CD8-positive, alpha-beta memory T cell (primary cell): Measurements from ENCODE around the gene MUSTN1. TPM values are rescaled to one million over a fixed set of nuclear protein-coding genes. Genes with fewer than 3 reads are reported as not detected.

ENCODE experiments used
- CTCF ChIA-PET: fragments of 350-600 bp; sonication (Branson Sonifier 250); formaldehyde crosslinking; loops from one replicate; lab custom pipeline; 2021; ENCODE audit warnings: antibody characterized with exemption; lab: Charles Lee
- POLR2A ChIA-PET: fragments of 350-600 bp; sonication (Branson Sonifier 250); formaldehyde crosslinking; loops from one replicate; lab custom pipeline; 2021; ENCODE audit warnings: antibody characterized with exemption; lab: Charles Lee
- DNase-seq, 5 donors: peaks; one replicate each; pipeline versions ENCODE4 v3.0.0 to v3.0.0-alpha.2; 2020 to 2022; ENCODE audit warnings: mixed read lengths in 1 of 5
- H3K27ac ChIP-seq: one replicate; pipeline ENCODE4 v1.7.0; 2013; ENCODE audit warnings: low read depth, mild to moderate bottlenecking, low read length, moderate library complexity
- H3K27me3 ChIP-seq: 2 replicates; pipeline ENCODE4 v1.7.0; 2013; ENCODE audit warnings: low read length, mild to moderate bottlenecking; ENCODE audit not compliant: insufficient read depth, poor library complexity, severe bottlenecking
- H3K36me3 ChIP-seq: 2 replicates; pipeline ENCODE4 v1.7.0; 2013; ENCODE audit warnings: mild to moderate bottlenecking, low read length, moderate library complexity; ENCODE audit not compliant: insufficient read depth
- H3K4me1 ChIP-seq: 2 replicates; pipeline ENCODE4 v1.7.0; 2013; ENCODE audit warnings: mild to moderate bottlenecking, low read length, moderate library complexity; ENCODE audit not compliant: insufficient read depth
- H3K4me3 ChIP-seq: 2 replicates; pipeline ENCODE4 v1.7.0; 2013; ENCODE audit warnings: mild to moderate bottlenecking, low read length
- H3K9me3 ChIP-seq: 2 replicates; pipeline ENCODE4 v1.7.0; 2013; ENCODE audit warnings: mild to moderate bottlenecking, low read length
- H3K27ac Mint-ChIP-seq, 8 donors: one replicate each; pipeline ENCODE4 v1.8.0; 2020 to 2021; ENCODE audit warnings: mixed read lengths in 8 of 8, mild to moderate bottlenecking in 6 of 8, inconsistent platforms in 3 of 8, moderate library complexity in 3 of 8
- H3K27me3 Mint-ChIP-seq, 2 donors: one replicate each; pipeline ENCODE4 v1.8.0; 2020 to 2021; ENCODE audit warnings: mixed read lengths in 2 of 2, mild to moderate bottlenecking in 1 of 2, moderate library complexity in 1 of 2
- H3K36me3 Mint-ChIP-seq, 3 donors: one replicate each; pipeline ENCODE4 v1.8.0; 2020 to 2021; ENCODE audit warnings: mixed read lengths in 3 of 3, inconsistent platforms in 1 of 3, mild to moderate bottlenecking in 1 of 3
- H3K4me1 Mint-ChIP-seq, 3 donors: one replicate each; pipeline ENCODE4 v1.8.0; 2020 to 2021; ENCODE audit warnings: mixed read lengths in 3 of 3, inconsistent platforms in 1 of 3, mild to moderate bottlenecking in 1 of 3
- H3K4me3 Mint-ChIP-seq, 7 donors: one replicate each; pipeline ENCODE4 v1.8.0; 2020 to 2021; ENCODE audit warnings: mixed read lengths in 7 of 7, mild to moderate bottlenecking in 6 of 7, moderate library complexity in 4 of 7, inconsistent platforms in 2 of 7
- H3K9me3 Mint-ChIP-seq, 5 donors: one replicate each; pipeline ENCODE4 v1.8.0; 2020 to 2022; ENCODE audit warnings: mixed read lengths in 5 of 5, mild to moderate bottlenecking in 3 of 5, moderate library complexity in 2 of 5, inconsistent platforms in 1 of 5
- polyA plus RNA-seq: library from polyadenylated mRNA; unstranded; fragments of 300-500 nt; fragmentation: Illumina TruSeq; gene quantifications from one replicate; pipeline ENCODE4 v1.2.3, GENCODE V29; 2021
- total RNA-seq, 2 experiments: library from RNA; stranded (reverse); gene quantifications; one replicate each; pipeline ENCODE4 v1.2.3, GENCODE V29; 2021

MUSTN1 gene
- total and polyA plus RNA-seq, 3 experiments from 2014 or later: 0.79 to 1.5 TPM; not detected in 1

GRCh38 chr3:52851348-52851747 lies 16.5 kb upstream of the MUSTN1 start:
- peak in 1 of 5 donors; percentile 27 for DNase-seq
- peaks cover 5% of the 10 kb centered on the region for H3K36me3 ChIP-seq
- peaks cover 0 to 2% (median 0%) of the 10 kb centered on the region in 3 donors for H3K4me1 Mint-ChIP-seq
- CTCF ChIA-PET: interaction anchor here (0.7 to 1.2 kb wide), 2 partner anchors 79 to 221 kb away, joined by 3 to 4 read pairs; no protein-coding TSS in a partner anchor
- H3K9me3 Mint-ChIP-seq: no peaks in the 10 kb centered on the region
- H3K27ac ChIP-seq: no peak overlapping the region
- peaks cover 4 to 91% (median 14%) of the 10 kb centered on the region in 3 donors for H3K36me3 Mint-ChIP-seq
- H3K27me3 Mint-ChIP-seq: peaks cover 0 to 2% of the 10 kb centered on the region in 2 donors
- no peak overlapping the region for H3K4me3 Mint-ChIP-seq
- no peak overlapping the region for H3K27ac Mint-ChIP-seq
- H3K9me3 ChIP-seq: no peaks in the 10 kb centered on the region
- H3K4me1 ChIP-seq: no peaks in the 10 kb centered on the region
- POLR2A ChIA-PET: no interaction called here
- no peak overlapping the region for H3K4me3 ChIP-seq
- H3K27me3 ChIP-seq: no peaks in the 10 kb centered on the region

GRCh38 chr3:52849656-52850055 lies 14.8 kb upstream of the MUSTN1 start:
- H3K36me3 ChIP-seq: peaks cover 5% of the 10 kb centered on the region
- H3K27me3 ChIP-seq: no peaks in the 10 kb centered on the region
- POLR2A ChIA-PET: no interaction called here
- H3K4me3 Mint-ChIP-seq: no peak overlapping the region
- no peaks in the 10 kb centered on the region for H3K4me1 ChIP-seq
- H3K27me3 Mint-ChIP-seq: peaks cover 0 to 2% of the 10 kb centered on the region in 2 donors
- peaks cover 5 to 80% (median 10%) of the 10 kb centered on the region in 3 donors for H3K36me3 Mint-ChIP-seq
- H3K4me3 ChIP-seq: no peak overlapping the region
- peak overlapping the region in 1 of 8 donors; percentile 55 for H3K27ac Mint-ChIP-seq
- no peak for DNase-seq
- H3K9me3 ChIP-seq: no peaks in the 10 kb centered on the region
- CTCF ChIA-PET: interaction anchor here (1.5 to 1.7 kb wide), 2 partner anchors 43 to 347 kb away, joined by 3 to 5 read pairs; no protein-coding TSS in a partner anchor
- no peaks in the 10 kb centered on the region for H3K9me3 Mint-ChIP-seq
- H3K27ac ChIP-seq: no peak overlapping the region
- no peaks in the 10 kb centered on the region for H3K4me1 Mint-ChIP-seq

- H3K27me3 ChIP-seq: no peaks in the 10 kb centered on the region
- H3K9me3 Mint-ChIP-seq: no peaks in the 10 kb centered on the region
- ChIA-PET CTCF (interaction anchor here (1.5 to 1.7 kb wide), 2 partner anchors 44 to 348 kb away, joined by 3 to 5 read pairs; no protein-coding TSS in a partner anchor), POLR2A (no interaction called here)
- H3K27ac Mint-ChIP-seq: peak overlapping the region in 1 of 8 donors; percentile 64
- no peak overlapping the region for H3K27ac ChIP-seq
- H3K36me3 ChIP-seq: peaks cover 5% of the 10 kb centered on the region
- H3K4me1 Mint-ChIP-seq: no peaks in the 10 kb centered on the region
- no peak overlapping the region for H3K4me3 Mint-ChIP-seq
- no peaks in the 10 kb centered on the region for H3K4me1 ChIP-seq
- H3K9me3 ChIP-seq: no peaks in the 10 kb centered on the region
- no peak for DNase-seq
- peaks cover 0 to 2% of the 10 kb centered on the region in 2 donors for H3K27me3 Mint-ChIP-seq
- peaks cover 10 to 81% (median 12%) of the 10 kb centered on the region in 3 donors for H3K36me3 Mint-ChIP-seq
- no peak overlapping the region for H3K4me3 ChIP-seq
Measured at GRCh38 chr3:52848617-52849016, 13.8 kb upstream of the MUSTN1 start.

GRCh38 chr3:52847726-52848125 lies 12.9 kb upstream of the MUSTN1 start:
- Histone ChIP-seq H3K27me3 (no peaks in the 10 kb centered on the region), H3K9me3 (no peaks in the 10 kb centered on the region), H3K4me3 (no peak overlapping the region), H3K36me3 (peaks cover 10% of the 10 kb centered on the region), H3K4me1 (no peaks in the 10 kb centered on the region), H3K27ac (no peak overlapping the region)
- Mint-ChIP-seq H3K4me3 (no peak overlapping the region), H3K9me3 (no peaks in the 10 kb centered on the region), H3K36me3 (peaks cover 10 to 80% (median 12%) of the 10 kb centered on the region in 3 donors), H3K27me3 (peaks cover 0 to 2% of the 10 kb centered on the region in 2 donors), H3K27ac (peak overlapping the region in 1 of 8 donors; percentile 54), H3K4me1 (no peaks in the 10 kb centered on the region)
- CTCF ChIA-PET: no interaction called here
- no peak for DNase-seq
- POLR2A ChIA-PET: no interaction called here

- no peaks in the 10 kb centered on the region for H3K9me3 Mint-ChIP-seq
- no peak overlapping the region for H3K4me3 Mint-ChIP-seq
- ChIA-PET POLR2A (no interaction called here), CTCF (interaction anchor here (2.1 kb wide), 1 partner anchor 10 kb away, joined by 6 read pairs; no protein-coding TSS in a partner anchor)
- peaks cover 0 to 4% of the 10 kb centered on the region in 2 donors for H3K27me3 Mint-ChIP-seq
- H3K27me3 ChIP-seq: no peaks in the 10 kb centered on the region
- no peak overlapping the region for H3K4me3 ChIP-seq
- peaks cover 10 to 80% (median 12%) of the 10 kb centered on the region in 3 donors for H3K36me3 Mint-ChIP-seq
- no peak for DNase-seq
- H3K27ac ChIP-seq: no peak overlapping the region
- H3K27ac Mint-ChIP-seq: no peak overlapping the region
- H3K4me1 Mint-ChIP-seq: no peaks in the 10 kb centered on the region
- no peaks in the 10 kb centered on the region for H3K9me3 ChIP-seq
- H3K36me3 ChIP-seq: peaks cover 11% of the 10 kb centered on the region
- no peaks in the 10 kb centered on the region for H3K4me1 ChIP-seq
Measured at GRCh38 chr3:52847241-52847640, 12.4 kb upstream of the MUSTN1 start.

- Histone ChIP-seq H3K9me3 (no peaks in the 10 kb centered on the region), H3K27me3 (no peaks in the 10 kb centered on the region), H3K4me3 (no peak overlapping the region), H3K27ac (no peak overlapping the region), H3K4me1 (no peaks in the 10 kb centered on the region), H3K36me3 (peaks cover 11% of the 10 kb centered on the region)
- Mint-ChIP-seq H3K9me3 (no peaks in the 10 kb centered on the region), H3K36me3 (peaks cover 10 to 80% (median 14%) of the 10 kb centered on the region in 3 donors), H3K4me3 (no peak overlapping the region), H3K4me1 (peaks cover 3 to 4% (median 3%) of the 10 kb centered on the region in 3 donors), H3K27ac (peak overlapping the region in 1 of 8 donors; percentile 37), H3K27me3 (peaks cover 0 to 4% of the 10 kb centered on the region in 2 donors)
- no peak for DNase-seq
- ChIA-PET POLR2A (no interaction called here), CTCF (interaction anchor here (1.0 to 2.1 kb wide), 3 partner anchors 9 to 225 kb away, joined by 3 to 7 read pairs (median 6); no protein-coding TSS in a partner anchor)
Measured at GRCh38 chr3:52846432-52846965, 11.7 kb upstream of the MUSTN1 start.

- Histone ChIP-seq H3K4me1 (no peaks in the 10 kb centered on the region), H3K4me3 (no peak overlapping the region), H3K9me3 (no peaks in the 10 kb centered on the region), H3K36me3 (peaks cover 11% of the 10 kb centered on the region), H3K27ac (no peak overlapping the region), H3K27me3 (no peaks in the 10 kb centered on the region)
- Mint-ChIP-seq H3K4me1 (peaks cover 3 to 4% (median 4%) of the 10 kb centered on the region in 3 donors), H3K4me3 (no peak overlapping the region), H3K27ac (no peak overlapping the region), H3K27me3 (peaks cover 0 to 4% of the 10 kb centered on the region in 2 donors), H3K9me3 (no peaks in the 10 kb centered on the region), H3K36me3 (peaks cover 10 to 80% (median 16%) of the 10 kb centered on the region in 3 donors)
- ChIA-PET POLR2A (no interaction called here), CTCF (interaction anchor here (1.0 to 2.1 kb wide), 5 partner anchors 8 to 226 kb away, joined by 3 to 7 read pairs (median 4); no protein-coding TSS in a partner anchor)
- DNase-seq: peak in 1 of 5 donors; percentile 5
Measured at GRCh38 chr3:52845691-52846431, 11.0 kb upstream of the MUSTN1 start.
